Left lung (tissue), 10 donors: ENCODE measurements around the gene KRTAP10-12. TPM values are rescaled to one million over a fixed set of nuclear protein-coding genes. Genes with fewer than 3 reads are reported as not detected.
"Not testable (repeated sequence)": the region's sequence is repeated elsewhere in the genome, so short reads cannot be mapped to it uniquely, and the experiment has no call there.

Source experiments
- ATAC-seq: fragments of 200-7000 bp; cut with Tn5 transposase; one replicate; pipeline ENCODE4 v1.9.1; 2020; ENCODE audit warnings: moderate library complexity
- DNase-seq, 4 donors: peaks; one replicate each; pipeline ENCODE4 v3.0.0-alpha.2; 2013 to 2020
- H3K27ac ChIP-seq, 2 donors: fragments of 200-600 bp; sonication (generic) in 1 of 2; one replicate each; pipeline versions ENCODE4 v1.5.0 to v1.8.0; 2020 to 2021
- H3K27me3 ChIP-seq, 2 donors: fragments of 200-600 bp; sonication (generic) in 1 of 2; one replicate each; pipeline versions ENCODE4 v1.5.0 to v1.8.0; 2020 to 2021
- H3K36me3 ChIP-seq, 2 donors: fragments of 200-600 bp; sonication (generic) in 1 of 2; one replicate each; pipeline versions ENCODE4 v1.5.0 to v1.8.0; 2020 to 2021
- H3K4me1 ChIP-seq, 2 donors: fragments of 200-600 bp; one replicate each; pipeline ENCODE4 v1.8.0; 2021
- H3K4me3 ChIP-seq, 2 donors: fragments of 200-600 bp; sonication (generic) in 1 of 2; one replicate each; pipeline versions ENCODE4 v1.5.0 to v1.8.0; 2020 to 2021; ENCODE audit warnings: mild to moderate bottlenecking in 1 of 2
- H3K9me3 ChIP-seq, 2 donors: fragments of 200-600 bp; sonication (generic) in 1 of 2; one replicate each; pipeline versions ENCODE4 v1.5.0 to v1.8.0; 2020 to 2021
- CTCF ChIP-seq, 2 donors: fragments of 200-600 bp; sonication (generic) in 1 of 2; IDR thresholded peaks; one replicate each; pipeline versions ENCODE4 v1.5.0 to v1.8.0; 2021; ENCODE audit warnings: antibody characterized with exemption in 2 of 2
- intact Hi-C, 2 donors: fragments of 100-400 bp; cut with DNase I; formaldehyde crosslinking; loops; one replicate each; pipeline versions ENCODE4 v1.11.2 to v1.14.2; 2022
- polyA plus RNA-seq, 6 donors: library from polyadenylated mRNA; unstranded; fragments of 120-200 nt; gene quantifications; one replicate each; pipeline ENCODE4 v1.2.1, GENCODE V29; 2013; ENCODE audit not compliant: insufficient read length in 6 of 6
- total RNA-seq, 2 donors: library from RNA; stranded (reverse); fragmentation: NEBNext Ultra II Directional; extraction: Animal tissue kit (Norgen Biotek cat#: 25700); gene quantifications; one replicate each; pipeline ENCODE4 v1.2.1, GENCODE V29; 2021
- donor health status: DM: no; HTN: yes; CAD: no.
- donor health status: DM: no; HTN: no; CAD: no.

KRTAP10-12 gene
- total and polyA plus RNA-seq, 8 donors = not detected

GRCh38 chr21:44684483-44684882, 12.5 kb upstream of the KRTAP10-12 start:
- H3K27me3 ChIP-seq = peaks cover 0 to 35% of the 10 kb centered on the region in 2 donors
- no peak overlapping the region for H3K27ac ChIP-seq
- no peak for ATAC-seq
- TF ChIP-seq CTCF (IDR thresholded peaks at IDR 0.05) = no peak
- intact Hi-C loops = no loop called here
- DNase-seq = no peak
- no peaks in the 10 kb centered on the region for H3K9me3 ChIP-seq
- no peaks in the 10 kb centered on the region for H3K36me3 ChIP-seq
- H3K4me3 ChIP-seq = no peak overlapping the region
- no peaks in the 10 kb centered on the region for H3K4me1 ChIP-seq

GRCh38 chr21:44685050-44685449, 11.9 kb upstream of the KRTAP10-12 start:
- ATAC-seq, H3K27ac ChIP-seq: not testable (repeated sequence)
- H3K27me3 ChIP-seq = peaks cover 0 to 35% of the 10 kb centered on the region in 2 donors

GRCh38 chr21:44686000-44686781, 10.8 kb upstream of the KRTAP10-12 start:
- H3K27me3 ChIP-seq = peaks cover 0 to 35% of the 10 kb centered on the region in 2 donors
- no peaks in the 10 kb centered on the region for H3K9me3 ChIP-seq
- no peak for ATAC-seq
- DNase-seq = no peak
- no peak overlapping the region for H3K27ac ChIP-seq
- H3K4me3 ChIP-seq = no peak overlapping the region
- no peaks in the 10 kb centered on the region for H3K36me3 ChIP-seq
- intact Hi-C loops = no loop called here
- no peaks in the 10 kb centered on the region for H3K4me1 ChIP-seq
- TF ChIP-seq CTCF (IDR thresholded peaks at IDR 0.05) = no peak

More at GRCh38 chr21:44685050-44685449, 11.9 kb upstream of the KRTAP10-12 start:
- H3K4me1 ChIP-seq, H3K36me3 ChIP-seq, H3K4me3 ChIP-seq, H3K9me3 ChIP-seq, intact Hi-C loops, DNase-seq: not testable (repeated sequence)

DNA sequence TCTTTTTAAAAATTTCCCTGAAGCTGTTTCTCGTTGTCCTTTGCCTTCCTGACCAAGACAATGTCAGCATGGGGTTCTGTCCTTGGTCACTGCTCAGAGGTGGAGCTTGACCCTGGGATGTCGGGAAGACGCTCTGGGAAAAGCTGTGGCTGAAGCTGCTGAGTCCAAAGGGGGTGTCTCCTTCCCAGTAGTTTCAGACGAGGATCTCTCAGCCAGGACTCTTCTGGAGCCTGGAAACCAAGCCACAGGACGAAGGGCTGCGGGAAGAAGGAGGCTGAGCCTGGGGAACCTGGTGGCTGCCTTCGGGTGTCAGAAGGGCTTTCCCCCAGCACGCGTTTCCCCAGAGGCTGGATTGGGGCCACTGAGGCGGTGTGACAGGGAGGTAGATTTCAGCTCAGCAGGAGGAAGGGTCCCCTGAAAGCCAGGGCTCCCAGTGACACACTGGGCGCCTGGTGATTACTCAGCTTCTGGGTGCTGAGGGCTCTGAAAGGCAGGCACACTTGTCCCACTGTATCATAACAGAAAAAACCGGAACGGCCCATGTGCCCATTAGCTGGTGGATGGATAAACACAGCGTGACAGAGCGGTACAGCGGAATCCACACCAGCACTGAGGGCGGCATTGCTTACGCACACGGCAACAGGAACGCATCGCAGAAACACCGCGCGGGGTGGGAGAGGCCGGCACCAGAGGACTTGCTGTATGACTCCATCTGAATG, 10.0 kb upstream of the KRTAP10-12 start:
- intact Hi-C loops = no loop called here
- H3K27ac ChIP-seq = no peak overlapping the region
- no peaks in the 10 kb centered on the region for H3K36me3 ChIP-seq
- H3K9me3 ChIP-seq = peaks cover 0 to 2% of the 10 kb centered on the region in 2 donors
- H3K4me1 ChIP-seq = no peaks in the 10 kb centered on the region
- DNase-seq (no peak), ATAC-seq (no peak)
- no peak for TF ChIP-seq CTCF (IDR thresholded peaks at IDR 0.05)
- peaks cover 0 to 35% of the 10 kb centered on the region in 2 donors for H3K27me3 ChIP-seq
- no peak overlapping the region for H3K4me3 ChIP-seq

DNA sequence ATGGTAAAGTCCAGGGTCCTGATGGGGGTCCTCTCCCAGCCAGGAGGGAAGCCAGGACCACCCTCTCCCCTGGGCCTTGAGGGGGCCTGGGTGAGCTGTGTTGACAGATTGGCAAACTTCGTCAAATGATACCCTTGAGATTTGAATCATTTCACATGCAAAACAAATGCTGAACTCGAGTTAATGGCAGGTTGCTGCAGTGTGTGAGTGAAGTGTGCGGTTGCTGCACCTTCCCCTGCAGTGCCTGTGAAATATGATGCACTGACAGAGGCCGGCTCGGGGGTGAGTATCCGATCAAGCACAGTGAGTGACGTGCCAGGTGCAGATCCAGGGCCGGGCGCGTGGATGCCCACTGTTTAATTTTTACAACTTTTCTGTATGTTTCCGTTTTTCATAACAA, 9.3 kb upstream of the KRTAP10-12 start:
- Histone ChIP-seq H3K4me1 (no peaks in the 10 kb centered on the region), H3K36me3 (no peaks in the 10 kb centered on the region), H3K27ac (no peak overlapping the region), H3K4me3 (no peak overlapping the region), H3K27me3 (peaks cover 0 to 35% of the 10 kb centered on the region in 2 donors), H3K9me3 (peaks cover 0 to 8% of the 10 kb centered on the region in 2 donors)
- intact Hi-C loops = no loop called here
- no peak for TF ChIP-seq CTCF (IDR thresholded peaks at IDR 0.05)
- DNase-seq (no peak), ATAC-seq (no peak)

GRCh38 chr21:44689740-44690139, 7.2 kb upstream of the KRTAP10-12 start:
- intact Hi-C loops, H3K4me1 ChIP-seq, DNase-seq, H3K36me3 ChIP-seq, H3K27ac ChIP-seq, ATAC-seq, H3K4me3 ChIP-seq: not testable (repeated sequence)
- Histone ChIP-seq H3K27me3 (peaks cover 0 to 41% of the 10 kb centered on the region in 2 donors), H3K9me3 (peaks cover 0 to 27% of the 10 kb centered on the region in 2 donors)
